Kidney tubule cell (primary cell): Measurements from ENCODE around the gene SHLD3.
A peak's percentile ranks its signal among the peaks of the same experiment; 100 is the strongest.
"Not testable (repeated sequence)": the region's sequence is repeated elsewhere in the genome, so short reads cannot be mapped to it uniquely, and the experiment has no call there.

Experiments
- DNase-seq: peaks from one replicate; pipeline ENCODE4 v3.0.0-alpha.2; 2018; ENCODE audit warnings: low spot score

SHLD3 gene

GRCh38 chr5:65624571-65625555, at the start of gene SHLD3, which contains the start of gene TRAPPC13:
SHLD3 (plus strand) TSS chr5:65625027; CDS start chr5:65629588, 4,561 bp downstream.
TRAPPC13 (plus strand) TSS chr5:65625027; CDS start chr5:65625061, 34 bp downstream.
- peak; percentile 91 for DNase-seq

GRCh38 chr5:65577141-65577540, 47.7 kb upstream of the SHLD3 start:
- no peak for DNase-seq

- no peak for DNase-seq
These were observed 36.1 kb upstream of the SHLD3 start for GRCh38 chr5:65588694-65589093.

- DNase-seq, result not testable (repeated sequence)
These were observed 23.1 kb upstream of the SHLD3 start for GRCh38 chr5:65601761-65602160.

- peak; percentile 98 for DNase-seq
These were observed 13.3 kb upstream of the SHLD3 start for GRCh38 chr5:65611524-65611923.

GRCh38 chr5:65612298-65612907, 12.4 kb upstream of the SHLD3 start:
- DNase-seq, result peak; percentile 58

- no peak for DNase-seq
These were observed 4.8 kb upstream of the SHLD3 start for GRCh38 chr5:65620021-65620420.

- DNase-seq, result not testable (repeated sequence)
These were observed 2.9 kb upstream of the SHLD3 start for GRCh38 chr5:65621961-65622360.

GRCh38 chr5:65623482-65623881, 1.3 kb upstream of the SHLD3 start:
- no peak for DNase-seq

GRCh38 chr5:65624025-65624570, 729 bp upstream of the SHLD3 start, which contains the start of gene TRIM23:
TRIM23 (minus strand) TSS chr5:65624333; CDS start chr5:65624274, 59 bp downstream.
- peak; percentile 94 for DNase-seq

- peak; percentile 8 for DNase-seq
These were observed 916 bp downstream of the SHLD3 start for GRCh38 chr5:65625743-65626142.

GRCh38 chr5:65630981-65631380, 6.2 kb downstream of the SHLD3 start:
- DNase-seq, result no peak

- DNase-seq, result no peak
These were observed 15.4 kb downstream of the SHLD3 start for GRCh38 chr5:65640240-65640639.

- DNase-seq, result no peak
These were observed 22.1 kb downstream of the SHLD3 start for GRCh38 chr5:65646938-65647337.

GRCh38 chr5:65647941-65648340, 23.1 kb downstream of the SHLD3 start:
- no peak for DNase-seq

GRCh38 chr5:65651144-65651543, 26.3 kb downstream of the SHLD3 start:
- no peak for DNase-seq

GRCh38 chr5:65654713-65655112, 29.9 kb downstream of the SHLD3 start:
- DNase-seq, result no peak

- peak; percentile 17 for DNase-seq
These were observed 39.1 kb downstream of the SHLD3 start for GRCh38 chr5:65663804-65664521.

- DNase-seq, result no peak
These were observed 43.9 kb downstream of the SHLD3 start for GRCh38 chr5:65668696-65669095.

GRCh38 chr5:65672796-65673195, 48.0 kb downstream of the SHLD3 start:
- DNase-seq, result no peak

GRCh38 chr5:65674749-65675148, 49.9 kb downstream of the SHLD3 start:
- no peak for DNase-seq

GRCh38 chr5:65676056-65676455, 51.2 kb downstream of the SHLD3 start:
- not testable (repeated sequence) for DNase-seq
